CD4-positive, alpha-beta T cell treated with Interleukin-15 for 4 hours (primary cell): ENCODE data around the gene CAPN14.

ENCODE experiments used
- DNase-seq: peaks from one replicate; pipeline ENCODE4 v3.0.0-alpha.2; 2020; ENCODE audit warnings: low spot score

CAPN14 gene

DNA sequence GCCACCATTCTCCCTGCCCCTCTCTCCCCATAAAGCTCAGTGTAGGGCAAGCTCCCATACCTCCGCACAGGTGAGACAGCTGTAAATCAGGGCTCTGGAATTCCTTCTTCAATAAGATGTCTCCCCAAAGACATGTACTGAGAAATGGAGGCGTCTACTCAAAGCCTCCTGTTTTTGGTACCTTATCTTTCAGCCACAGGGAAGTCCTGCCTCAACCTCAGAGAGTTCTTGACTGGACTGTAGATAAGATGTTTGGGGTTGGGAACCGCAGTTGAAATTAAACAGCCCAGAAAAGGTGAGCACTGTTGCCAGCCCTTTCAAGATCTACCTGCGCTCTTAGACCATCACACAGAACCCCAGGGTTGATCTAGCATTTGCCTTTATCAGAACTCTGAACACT is 77.6 kb downstream of the CAPN14 start:
- DNase-seq = no peak

GRCh38 chr2:31138037-31138962 is 79.0 kb downstream of the CAPN14 start, which contains the start of gene GALNT14:
Gene GALNT14, minus strand, starts transcription at chr2:31138440. Its CDS starts 354 bp downstream, at chr2:31138086.
- no peak for DNase-seq

DNA sequence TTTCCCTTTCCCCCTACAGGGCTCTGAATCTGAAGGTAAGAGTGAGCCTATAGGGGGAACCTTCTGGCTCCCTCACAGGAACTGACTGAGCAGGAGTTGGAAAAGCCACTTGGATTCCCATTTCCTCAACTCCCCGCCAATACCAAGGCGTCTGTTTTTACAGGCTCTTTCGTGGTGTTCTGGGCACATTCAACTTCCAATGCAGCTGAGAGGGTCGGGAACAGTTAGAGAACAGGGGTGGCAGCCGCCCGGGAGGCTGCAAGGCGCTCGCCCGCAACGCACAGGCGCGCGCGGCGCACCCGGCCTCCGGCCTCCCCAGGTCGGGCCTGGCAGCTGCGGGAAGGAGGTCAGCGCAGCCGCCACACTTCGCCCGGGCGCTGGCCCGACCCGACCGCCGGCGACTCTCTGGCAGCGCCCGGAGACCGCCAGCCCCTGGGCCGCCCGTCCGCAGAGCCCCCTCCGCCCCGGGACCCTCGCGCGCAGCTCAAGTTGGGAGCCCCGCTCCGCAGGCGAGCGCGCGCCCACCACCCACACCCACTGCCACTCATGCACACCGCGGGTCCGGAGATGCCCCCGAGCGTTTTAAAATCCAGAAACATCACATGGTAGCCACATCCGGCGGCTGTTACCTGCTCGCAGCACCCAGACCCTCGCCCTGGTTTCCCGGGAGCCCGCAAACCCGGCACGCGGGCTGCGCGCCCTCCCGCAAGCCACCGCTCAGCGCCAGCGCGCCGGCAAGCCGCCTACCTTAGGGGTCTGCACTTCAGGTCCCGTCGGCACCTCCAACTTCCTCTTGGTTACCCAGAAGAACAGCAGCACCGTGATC is 79.9 kb downstream of the CAPN14 start:
- DNase-seq = no peak

DNA sequence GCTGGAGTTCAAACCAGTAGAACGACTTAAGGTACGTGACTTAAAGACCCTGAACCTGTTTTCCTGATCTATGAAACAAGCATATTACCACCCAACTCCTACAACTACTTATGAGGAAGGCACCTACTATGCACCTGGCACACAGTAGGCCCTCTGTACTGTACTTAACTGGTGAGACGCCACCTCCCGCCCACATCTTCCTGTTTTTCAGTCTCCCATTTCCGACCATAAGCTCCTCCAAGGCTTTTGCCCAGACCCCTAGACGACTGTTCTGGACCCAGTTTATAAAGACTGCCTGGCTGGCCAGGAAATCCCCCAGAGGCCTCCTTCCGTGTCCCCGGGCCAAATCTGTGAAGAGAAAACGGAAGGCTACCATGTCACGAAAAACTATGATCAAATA is 80.6 kb downstream of the CAPN14 start:
- no peak for DNase-seq

DNA sequence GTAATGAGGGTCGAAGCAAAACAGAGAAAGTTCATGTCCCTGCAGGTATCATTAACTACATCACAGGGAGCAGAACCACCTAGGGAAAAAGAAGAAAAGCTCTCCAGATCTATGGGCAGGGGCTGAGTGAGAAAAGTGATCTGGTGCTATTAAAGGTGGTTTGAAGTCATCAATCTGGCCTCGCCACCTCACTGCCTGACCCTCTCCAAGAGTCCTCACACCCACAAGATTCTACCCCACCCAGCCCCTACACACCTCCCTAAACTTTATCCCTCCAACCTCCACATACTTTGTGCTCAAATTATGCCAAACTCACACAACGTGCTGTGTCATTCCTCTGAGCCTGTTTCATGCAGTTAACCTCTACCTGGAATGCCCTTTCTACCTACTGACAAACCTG is 81.3 kb downstream of the CAPN14 start:
- DNase-seq = no peak

- DNase-seq = no peak
Measured at GRCh38 chr2:31134480-31134879, 82.8 kb downstream of the CAPN14 start.

DNA sequence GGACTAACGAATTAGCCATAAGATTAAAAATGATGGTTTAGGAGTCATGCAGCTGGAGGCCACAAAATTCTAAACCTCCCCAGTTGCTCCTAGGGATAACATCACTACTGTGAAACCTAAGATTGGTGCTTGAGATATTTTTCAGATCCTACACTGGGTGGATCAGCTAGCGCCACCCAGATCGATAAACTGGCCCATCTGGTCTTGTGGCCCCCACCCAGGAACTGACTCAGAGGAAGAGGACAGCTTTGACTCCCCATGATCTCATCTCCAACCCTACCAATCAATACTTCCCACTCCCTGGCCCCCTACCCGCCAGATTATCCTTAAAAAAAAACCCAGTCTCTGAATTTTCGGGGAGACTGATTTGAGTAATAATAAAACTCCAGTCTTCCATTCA is 84.5 kb downstream of the CAPN14 start:
- no peak for DNase-seq

GRCh38 chr2:31131871-31132270 is 85.4 kb downstream of the CAPN14 start:
- DNase-seq = no peak

- no peak for DNase-seq
Measured at GRCh38 chr2:31129375-31130171, 87.7 kb downstream of the CAPN14 start.

DNA sequence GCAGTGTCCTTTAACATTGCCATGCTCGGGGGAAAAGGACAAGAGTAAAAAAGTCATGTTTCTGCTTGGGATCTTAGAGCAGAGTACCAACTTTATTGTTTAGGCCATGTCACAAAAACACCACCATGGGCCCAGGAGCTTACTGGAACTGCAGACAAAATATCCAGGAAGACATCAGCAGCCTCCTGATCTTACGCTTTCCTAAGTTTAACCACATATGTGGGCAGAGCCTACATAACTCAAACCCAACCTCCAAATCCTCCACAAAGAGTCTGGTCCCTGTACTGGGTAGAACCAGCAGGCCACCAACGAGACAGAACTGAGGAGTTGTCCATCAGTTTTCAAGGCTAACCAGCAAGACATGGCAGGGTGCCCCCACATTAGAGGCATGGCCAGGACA is 89.4 kb downstream of the CAPN14 start:
- DNase-seq = no peak

DNA sequence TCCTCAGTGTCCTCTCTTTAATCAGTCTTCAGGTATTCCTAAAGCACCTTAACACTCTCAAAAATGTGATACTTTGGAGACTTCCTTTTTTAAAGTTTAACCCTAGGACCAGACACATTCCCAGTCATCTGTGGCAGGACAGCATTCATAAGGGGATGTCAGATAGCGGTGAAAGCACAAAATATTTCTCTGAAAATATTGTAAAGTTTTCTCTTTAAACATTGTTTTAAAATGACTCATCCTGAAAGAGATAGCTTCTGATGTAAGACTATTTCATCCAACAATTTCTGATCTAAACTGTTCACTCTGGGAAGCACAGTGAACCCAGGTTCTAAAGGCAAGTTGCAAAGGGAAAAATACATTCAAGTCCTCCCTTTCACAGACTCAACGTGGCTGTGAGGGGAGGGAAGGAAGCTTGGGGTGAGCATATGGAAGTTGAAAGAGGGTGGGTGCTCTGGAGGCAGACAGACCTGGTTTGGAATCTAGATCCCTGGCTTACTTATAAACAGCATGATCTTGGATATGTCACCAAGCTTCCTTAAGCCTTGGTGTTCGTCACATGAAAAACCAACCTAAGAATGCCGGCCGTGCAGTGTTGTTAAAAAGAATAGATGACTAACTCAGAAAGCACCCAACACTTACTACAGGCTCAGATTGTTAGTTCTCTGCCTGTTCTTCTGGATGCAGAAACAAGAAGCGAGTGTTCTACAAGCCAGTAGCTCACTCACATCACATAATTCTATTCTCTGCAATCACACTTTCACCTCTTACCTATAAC is 91.2 kb downstream of the CAPN14 start:
- DNase-seq = no peak

DNA sequence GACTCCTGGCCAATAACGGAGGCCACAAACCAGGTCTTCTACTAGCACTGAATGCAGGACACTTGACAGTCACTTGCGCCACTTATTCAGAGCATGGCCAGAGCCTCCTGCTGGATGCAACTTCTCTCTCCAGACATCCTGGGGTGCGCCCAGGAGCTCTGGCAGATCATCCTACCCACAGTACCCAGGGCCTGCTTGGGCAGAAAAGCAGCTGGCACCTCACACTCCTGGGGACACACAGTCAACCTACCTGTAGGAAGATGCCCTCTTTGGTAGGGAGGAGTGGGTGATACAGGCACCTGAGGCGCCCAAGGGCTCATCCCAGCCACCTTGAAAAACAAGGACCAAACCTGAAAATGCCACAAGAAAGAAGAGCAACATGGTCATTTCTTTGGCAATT is 92.4 kb downstream of the CAPN14 start:
- DNase-seq = no peak
